ENCODE data around the gene ZNF615.

ZNF615 gene

DNA sequence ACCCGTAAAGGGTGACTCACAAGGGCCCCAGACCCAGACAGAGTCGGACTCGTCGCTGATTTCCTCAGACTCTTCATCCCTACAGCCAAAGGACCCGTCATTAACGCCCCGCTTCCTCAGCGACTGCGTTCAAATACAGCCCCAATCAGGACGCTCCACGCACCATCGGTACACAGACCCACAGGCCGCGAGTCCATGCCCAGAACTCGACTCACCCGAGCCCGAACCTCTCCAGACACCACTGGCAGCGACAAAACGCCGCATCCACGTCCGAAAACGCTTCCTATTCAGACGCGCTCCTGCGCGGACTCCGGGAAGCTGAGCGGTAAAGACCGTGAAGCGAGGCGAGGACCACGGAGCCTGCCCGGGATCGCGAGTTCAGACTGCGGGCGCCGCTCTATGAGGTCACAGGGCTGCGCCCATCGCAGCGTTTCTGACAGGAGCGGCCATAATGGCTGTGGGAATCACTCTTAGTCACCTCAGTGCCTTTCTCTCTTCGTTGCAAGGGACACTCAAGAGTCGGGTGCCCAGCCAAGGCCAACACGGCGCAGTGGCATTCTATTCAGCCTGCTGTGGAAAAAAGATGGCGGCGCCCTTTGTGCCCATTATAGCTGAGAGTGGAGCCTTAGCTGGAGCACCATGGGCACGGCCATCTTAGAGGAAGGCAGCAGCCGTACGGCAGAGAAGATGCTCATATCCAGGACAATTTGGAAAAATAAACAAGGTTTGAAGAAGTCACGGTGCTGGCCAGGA, 20.2 kb upstream of the ZNF615 start, which contains the start of gene ZNF614 (continued):
- TF ChIP-seq, protein P1, sequence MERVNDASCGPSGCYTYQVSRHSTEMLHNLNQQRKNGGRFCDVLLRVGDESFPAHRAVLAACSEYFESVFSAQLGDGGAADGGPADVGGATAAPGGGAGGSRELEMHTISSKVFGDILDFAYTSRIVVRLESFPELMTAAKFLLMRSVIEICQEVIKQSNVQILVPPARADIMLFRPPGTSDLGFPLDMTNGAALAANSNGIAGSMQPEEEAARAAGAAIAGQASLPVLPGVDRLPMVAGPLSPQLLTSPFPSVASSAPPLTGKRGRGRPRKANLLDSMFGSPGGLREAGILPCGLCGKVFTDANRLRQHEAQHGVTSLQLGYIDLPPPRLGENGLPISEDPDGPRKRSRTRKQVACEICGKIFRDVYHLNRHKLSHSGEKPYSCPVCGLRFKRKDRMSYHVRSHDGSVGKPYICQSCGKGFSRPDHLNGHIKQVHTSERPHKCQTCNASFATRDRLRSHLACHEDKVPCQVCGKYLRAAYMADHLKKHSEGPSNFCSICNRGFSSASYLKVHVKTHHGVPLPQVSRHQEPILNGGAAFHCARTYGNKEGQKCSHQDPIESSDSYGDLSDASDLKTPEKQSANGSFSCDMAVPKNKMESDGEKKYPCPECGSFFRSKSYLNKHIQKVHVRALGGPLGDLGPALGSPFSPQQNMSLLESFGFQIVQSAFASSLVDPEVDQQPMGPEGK (tag by site-specific recombination; IDR thresholded peaks at IDR 0.05): no peak
- TF ChIP-seq, protein P2, sequence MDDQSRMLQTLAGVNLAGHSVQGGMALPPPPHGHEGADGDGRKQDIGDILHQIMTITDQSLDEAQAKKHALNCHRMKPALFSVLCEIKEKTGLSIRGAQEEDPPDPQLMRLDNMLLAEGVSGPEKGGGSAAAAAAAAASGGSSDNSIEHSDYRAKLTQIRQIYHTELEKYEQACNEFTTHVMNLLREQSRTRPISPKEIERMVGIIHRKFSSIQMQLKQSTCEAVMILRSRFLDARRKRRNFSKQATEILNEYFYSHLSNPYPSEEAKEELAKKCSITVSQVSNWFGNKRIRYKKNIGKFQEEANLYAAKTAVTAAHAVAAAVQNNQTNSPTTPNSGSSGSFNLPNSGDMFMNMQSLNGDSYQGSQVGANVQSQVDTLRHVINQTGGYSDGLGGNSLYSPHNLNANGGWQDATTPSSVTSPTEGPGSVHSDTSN (CRISPR knock-in tag; IDR thresholded peaks at IDR 0.05): peak; percentile 51; the same call in 1 of the 2 replicates
- no peak for TF ChIP-seq ZNF175 (tag by site-specific recombination; IDR thresholded peaks at IDR 0.05)
- no peak for TF ChIP-seq ZNF404 (tag by site-specific recombination; IDR thresholded peaks at IDR 0.05)
- TF ChIP-seq ZNF140 (tag by site-specific recombination; IDR thresholded peaks at IDR 0.05): no peak
- TF ChIP-seq, protein P3, sequence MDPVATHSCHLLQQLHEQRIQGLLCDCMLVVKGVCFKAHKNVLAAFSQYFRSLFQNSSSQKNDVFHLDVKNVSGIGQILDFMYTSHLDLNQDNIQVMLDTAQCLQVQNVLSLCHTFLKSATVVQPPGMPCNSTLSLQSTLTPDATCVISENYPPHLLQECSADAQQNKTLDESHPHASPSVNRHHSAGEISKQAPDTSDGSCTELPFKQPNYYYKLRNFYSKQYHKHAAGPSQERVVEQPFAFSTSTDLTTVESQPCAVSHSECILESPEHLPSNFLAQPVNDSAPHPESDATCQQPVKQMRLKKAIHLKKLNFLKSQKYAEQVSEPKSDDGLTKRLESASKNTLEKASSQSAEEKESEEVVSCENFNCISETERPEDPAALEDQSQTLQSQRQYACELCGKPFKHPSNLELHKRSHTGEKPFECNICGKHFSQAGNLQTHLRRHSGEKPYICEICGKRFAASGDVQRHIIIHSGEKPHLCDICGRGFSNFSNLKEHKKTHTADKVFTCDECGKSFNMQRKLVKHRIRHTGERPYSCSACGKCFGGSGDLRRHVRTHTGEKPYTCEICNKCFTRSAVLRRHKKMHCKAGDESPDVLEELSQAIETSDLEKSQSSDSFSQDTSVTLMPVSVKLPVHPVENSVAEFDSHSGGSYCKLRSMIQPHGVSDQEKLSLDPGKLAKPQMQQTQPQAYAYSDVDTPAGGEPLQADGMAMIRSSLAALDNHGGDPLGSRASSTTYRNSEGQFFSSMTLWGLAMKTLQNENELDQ (tag by site-specific recombination; IDR thresholded peaks at IDR 0.05; ENCODE audit: low read depth): no peak
- no peak for TF ChIP-seq ZSCAN16 (tag by site-specific recombination; IDR thresholded peaks at IDR 0.05)
- no peak for TF ChIP-seq HOXD13 (CRISPR knock-in tag; IDR thresholded peaks at IDR 0.05; ENCODE audit: borderline replicate concordance)
- no peak for TF ChIP-seq GLIS2 (tag by site-specific recombination; IDR thresholded peaks at IDR 0.05)
- TF ChIP-seq, protein P4, sequence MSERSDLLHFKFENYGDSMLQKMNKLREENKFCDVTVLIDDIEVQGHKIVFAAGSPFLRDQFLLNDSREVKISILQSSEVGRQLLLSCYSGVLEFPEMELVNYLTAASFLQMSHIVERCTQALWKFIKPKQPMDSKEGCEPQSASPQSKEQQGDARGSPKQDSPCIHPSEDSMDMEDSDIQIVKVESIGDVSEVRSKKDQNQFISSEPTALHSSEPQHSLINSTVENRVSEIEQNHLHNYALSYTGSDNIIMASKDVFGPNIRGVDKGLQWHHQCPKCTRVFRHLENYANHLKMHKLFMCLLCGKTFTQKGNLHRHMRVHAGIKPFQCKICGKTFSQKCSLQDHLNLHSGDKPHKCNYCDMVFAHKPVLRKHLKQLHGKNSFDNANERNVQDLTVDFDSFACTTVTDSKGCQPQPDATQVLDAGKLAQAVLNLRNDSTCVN (tag by site-specific recombination; optimal IDR thresholded peaks at IDR 0.05): peak; percentile 72
- TF ChIP-seq ZNF24 (tag by site-specific recombination; IDR thresholded peaks at IDR 0.05): 0 out of 2 replicates have a peak, but pooled peaks have one; percentile 14
- no peak for TF ChIP-seq ZNF530 (tag by site-specific recombination; IDR thresholded peaks at IDR 0.05; ENCODE audit: low read depth)
- TF ChIP-seq, protein P5, sequence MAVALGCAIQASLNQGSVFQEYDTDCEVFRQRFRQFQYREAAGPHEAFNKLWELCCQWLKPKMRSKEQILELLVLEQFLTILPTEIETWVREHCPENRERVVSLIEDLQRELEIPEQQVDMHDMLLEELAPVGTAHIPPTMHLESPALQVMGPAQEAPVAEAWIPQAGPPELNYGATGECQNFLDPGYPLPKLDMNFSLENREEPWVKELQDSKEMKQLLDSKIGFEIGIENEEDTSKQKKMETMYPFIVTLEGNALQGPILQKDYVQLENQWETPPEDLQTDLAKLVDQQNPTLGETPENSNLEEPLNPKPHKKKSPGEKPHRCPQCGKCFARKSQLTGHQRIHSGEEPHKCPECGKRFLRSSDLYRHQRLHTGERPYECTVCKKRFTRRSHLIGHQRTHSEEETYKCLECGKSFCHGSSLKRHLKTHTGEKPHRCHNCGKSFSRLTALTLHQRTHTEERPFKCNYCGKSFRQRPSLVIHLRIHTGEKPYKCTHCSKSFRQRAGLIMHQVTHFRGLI (tag by site-specific recombination; IDR thresholded peaks at IDR 0.05): peak; percentile 80
- no peak for TF ChIP-seq ZNF112 (tag by site-specific recombination; IDR thresholded peaks at IDR 0.05)
- TF ChIP-seq ZFHX2 (tag by site-specific recombination; conservative IDR thresholded peaks at IDR 0.05): no peak
- no peak for TF ChIP-seq ZNF529 (tag by site-specific recombination; IDR thresholded peaks at IDR 0.05; ENCODE audit: insufficient replicate concordance)
- TF ChIP-seq ZNF133 (tag by site-specific recombination; IDR thresholded peaks at IDR 0.05): no peak
- TF ChIP-seq REPIN1 (tag by site-specific recombination; IDR thresholded peaks at IDR 0.05; ENCODE audit: low read depth): no peak
- TF ChIP-seq ZNF544 (tag by site-specific recombination; IDR thresholded peaks at IDR 0.05): no peak
- TF ChIP-seq, protein P6, sequence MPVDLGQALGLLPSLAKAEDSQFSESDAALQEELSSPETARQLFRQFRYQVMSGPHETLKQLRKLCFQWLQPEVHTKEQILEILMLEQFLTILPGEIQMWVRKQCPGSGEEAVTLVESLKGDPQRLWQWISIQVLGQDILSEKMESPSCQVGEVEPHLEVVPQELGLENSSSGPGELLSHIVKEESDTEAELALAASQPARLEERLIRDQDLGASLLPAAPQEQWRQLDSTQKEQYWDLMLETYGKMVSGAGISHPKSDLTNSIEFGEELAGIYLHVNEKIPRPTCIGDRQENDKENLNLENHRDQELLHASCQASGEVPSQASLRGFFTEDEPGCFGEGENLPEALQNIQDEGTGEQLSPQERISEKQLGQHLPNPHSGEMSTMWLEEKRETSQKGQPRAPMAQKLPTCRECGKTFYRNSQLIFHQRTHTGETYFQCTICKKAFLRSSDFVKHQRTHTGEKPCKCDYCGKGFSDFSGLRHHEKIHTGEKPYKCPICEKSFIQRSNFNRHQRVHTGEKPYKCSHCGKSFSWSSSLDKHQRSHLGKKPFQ (tag by site-specific recombination; IDR thresholded peaks at IDR 0.05): no peak
- TF ChIP-seq ZNF138 (tag by site-specific recombination; IDR thresholded peaks at IDR 0.05; ENCODE audit: borderline replicate concordance): no peak
- peak; percentile 100 for TF ChIP-seq YY2 (tag by site-specific recombination; IDR thresholded peaks at IDR 0.05)
- 0 out of 2 replicates have a peak, but pooled peaks have one; percentile 45 for TF ChIP-seq ZNF2 (tag by site-specific recombination; IDR thresholded peaks at IDR 0.05)
- TF ChIP-seq SCRT1 (tag by site-specific recombination; IDR thresholded peaks at IDR 0.05; ENCODE audit: borderline replicate concordance): no peak
- TF ChIP-seq ZNF239 (tag by site-specific recombination; IDR thresholded peaks at IDR 0.05): no peak
- TF ChIP-seq ZNF76 (tag by site-specific recombination; IDR thresholded peaks at IDR 0.05; ENCODE audit: borderline replicate concordance, low read depth): peak; percentile 69; the same call in 1 of the 2 replicates
- TF ChIP-seq, protein P7, sequence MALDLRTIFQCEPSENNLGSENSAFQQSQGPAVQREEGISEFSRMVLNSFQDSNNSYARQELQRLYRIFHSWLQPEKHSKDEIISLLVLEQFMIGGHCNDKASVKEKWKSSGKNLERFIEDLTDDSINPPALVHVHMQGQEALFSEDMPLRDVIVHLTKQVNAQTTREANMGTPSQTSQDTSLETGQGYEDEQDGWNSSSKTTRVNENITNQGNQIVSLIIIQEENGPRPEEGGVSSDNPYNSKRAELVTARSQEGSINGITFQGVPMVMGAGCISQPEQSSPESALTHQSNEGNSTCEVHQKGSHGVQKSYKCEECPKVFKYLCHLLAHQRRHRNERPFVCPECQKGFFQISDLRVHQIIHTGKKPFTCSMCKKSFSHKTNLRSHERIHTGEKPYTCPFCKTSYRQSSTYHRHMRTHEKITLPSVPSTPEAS (tag by site-specific recombination; IDR thresholded peaks at IDR 0.05): no peak

Measured in HEK293 (cell line).